Breast epithelium (tissue), 3 donors: Measurements from ENCODE around the gene KLK5.

ENCODE experiments used
- POLR2A ChIP-seq: fragments of 450-650 bp; IDR thresholded peaks from one replicate; pipeline ENCODE4 v1.6.1; 2016; ENCODE audit warnings: antibody characterized with exemption, mild to moderate bottlenecking, moderate library complexity
- TF ChIP-seq, protein P1 (sequence below), 3 donors: fragments of 450-650 bp; IDR thresholded peaks; one replicate each; pipeline ENCODE4 v1.5.1; 2016 to 2017; ENCODE audit warnings: antibody characterized with exemption in 3 of 3, mild to moderate bottlenecking in 3 of 3, moderate library complexity in 3 of 3

- TF ChIP-seq, protein P1, sequence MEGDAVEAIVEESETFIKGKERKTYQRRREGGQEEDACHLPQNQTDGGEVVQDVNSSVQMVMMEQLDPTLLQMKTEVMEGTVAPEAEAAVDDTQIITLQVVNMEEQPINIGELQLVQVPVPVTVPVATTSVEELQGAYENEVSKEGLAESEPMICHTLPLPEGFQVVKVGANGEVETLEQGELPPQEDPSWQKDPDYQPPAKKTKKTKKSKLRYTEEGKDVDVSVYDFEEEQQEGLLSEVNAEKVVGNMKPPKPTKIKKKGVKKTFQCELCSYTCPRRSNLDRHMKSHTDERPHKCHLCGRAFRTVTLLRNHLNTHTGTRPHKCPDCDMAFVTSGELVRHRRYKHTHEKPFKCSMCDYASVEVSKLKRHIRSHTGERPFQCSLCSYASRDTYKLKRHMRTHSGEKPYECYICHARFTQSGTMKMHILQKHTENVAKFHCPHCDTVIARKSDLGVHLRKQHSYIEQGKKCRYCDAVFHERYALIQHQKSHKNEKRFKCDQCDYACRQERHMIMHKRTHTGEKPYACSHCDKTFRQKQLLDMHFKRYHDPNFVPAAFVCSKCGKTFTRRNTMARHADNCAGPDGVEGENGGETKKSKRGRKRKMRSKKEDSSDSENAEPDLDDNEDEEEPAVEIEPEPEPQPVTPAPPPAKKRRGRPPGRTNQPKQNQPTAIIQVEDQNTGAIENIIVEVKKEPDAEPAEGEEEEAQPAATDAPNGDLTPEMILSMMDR (IDR thresholded peaks at IDR 0.05), result no peak
- no peak for TF ChIP-seq POLR2A
Measured at GRCh38 chr19:50932018-50932689, 20.7 kb downstream of the KLK5 start.
